Measurements from ENCODE around the gene NSMCE4A.

DNA sequence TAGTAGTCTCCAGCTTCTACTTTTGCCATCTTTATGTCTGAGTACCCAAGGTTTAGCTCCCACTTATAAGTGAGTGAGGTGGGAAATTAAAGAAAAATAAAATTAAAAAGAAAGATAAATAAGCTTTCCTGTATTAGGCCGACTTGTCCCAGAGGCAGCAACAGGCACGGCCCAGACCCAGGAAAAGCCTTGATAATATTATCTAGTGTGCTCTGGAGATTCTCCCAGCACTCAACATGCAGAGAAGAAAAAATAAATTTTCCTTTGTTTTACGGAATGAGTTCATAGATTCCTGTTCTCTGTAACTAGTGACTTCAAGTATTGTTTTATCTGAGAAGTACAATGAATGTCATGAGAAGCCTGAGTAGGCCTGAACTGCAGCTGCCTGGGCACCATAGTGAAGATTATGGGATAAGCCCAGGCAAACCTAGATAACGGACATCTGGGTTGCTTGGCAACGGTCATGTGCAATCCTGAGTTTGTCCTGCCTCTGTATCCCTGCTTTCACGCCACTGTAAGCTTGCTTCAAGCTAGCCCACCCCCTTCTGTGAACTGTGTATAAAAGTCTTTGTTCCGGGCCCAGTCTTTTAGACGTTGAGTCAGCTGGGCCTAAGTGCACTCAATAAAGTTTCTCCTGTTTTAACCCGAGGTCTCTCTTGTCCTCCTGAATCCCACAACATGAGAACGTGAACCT lies 53.6 kb downstream of the NSMCE4A start:
- TF ChIP-seq POLR2A (IDR thresholded peaks at IDR 0.05) = no peak
- TF ChIP-seq, protein P1, sequence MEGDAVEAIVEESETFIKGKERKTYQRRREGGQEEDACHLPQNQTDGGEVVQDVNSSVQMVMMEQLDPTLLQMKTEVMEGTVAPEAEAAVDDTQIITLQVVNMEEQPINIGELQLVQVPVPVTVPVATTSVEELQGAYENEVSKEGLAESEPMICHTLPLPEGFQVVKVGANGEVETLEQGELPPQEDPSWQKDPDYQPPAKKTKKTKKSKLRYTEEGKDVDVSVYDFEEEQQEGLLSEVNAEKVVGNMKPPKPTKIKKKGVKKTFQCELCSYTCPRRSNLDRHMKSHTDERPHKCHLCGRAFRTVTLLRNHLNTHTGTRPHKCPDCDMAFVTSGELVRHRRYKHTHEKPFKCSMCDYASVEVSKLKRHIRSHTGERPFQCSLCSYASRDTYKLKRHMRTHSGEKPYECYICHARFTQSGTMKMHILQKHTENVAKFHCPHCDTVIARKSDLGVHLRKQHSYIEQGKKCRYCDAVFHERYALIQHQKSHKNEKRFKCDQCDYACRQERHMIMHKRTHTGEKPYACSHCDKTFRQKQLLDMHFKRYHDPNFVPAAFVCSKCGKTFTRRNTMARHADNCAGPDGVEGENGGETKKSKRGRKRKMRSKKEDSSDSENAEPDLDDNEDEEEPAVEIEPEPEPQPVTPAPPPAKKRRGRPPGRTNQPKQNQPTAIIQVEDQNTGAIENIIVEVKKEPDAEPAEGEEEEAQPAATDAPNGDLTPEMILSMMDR (IDR thresholded peaks at IDR 0.05) = no peak
